Mucosa of gallbladder (tissue), 1 donor: Measurements from ENCODE around the gene LCNL1. TPM values are rescaled to one million over a fixed set of nuclear protein-coding genes. Genes with fewer than 3 reads are reported as not detected.
"Not testable (repeated sequence)": the region's sequence is repeated elsewhere in the genome, so short reads cannot be mapped to it uniquely, and the experiment has no call there.

Source experiments
- DNase-seq: peaks from one replicate; pipeline ENCODE4 v3.0.0-alpha.2; 2020; ENCODE audit warnings: low spot score
- total RNA-seq: library from RNA; stranded (reverse); gene quantifications from one replicate; pipeline ENCODE4 v1.2.1, GENCODE V29; 2021
- donor health status: DM: no; HTN: no; CAD: no.

The LCNL1 gene
- total RNA-seq, 1 donor from 2014 or later = 0.92 TPM

- DNase-seq = no peak
These were observed 10.1 kb downstream of the LCNL1 start for GRCh38 chr9:136992819-136993369.

DNA sequence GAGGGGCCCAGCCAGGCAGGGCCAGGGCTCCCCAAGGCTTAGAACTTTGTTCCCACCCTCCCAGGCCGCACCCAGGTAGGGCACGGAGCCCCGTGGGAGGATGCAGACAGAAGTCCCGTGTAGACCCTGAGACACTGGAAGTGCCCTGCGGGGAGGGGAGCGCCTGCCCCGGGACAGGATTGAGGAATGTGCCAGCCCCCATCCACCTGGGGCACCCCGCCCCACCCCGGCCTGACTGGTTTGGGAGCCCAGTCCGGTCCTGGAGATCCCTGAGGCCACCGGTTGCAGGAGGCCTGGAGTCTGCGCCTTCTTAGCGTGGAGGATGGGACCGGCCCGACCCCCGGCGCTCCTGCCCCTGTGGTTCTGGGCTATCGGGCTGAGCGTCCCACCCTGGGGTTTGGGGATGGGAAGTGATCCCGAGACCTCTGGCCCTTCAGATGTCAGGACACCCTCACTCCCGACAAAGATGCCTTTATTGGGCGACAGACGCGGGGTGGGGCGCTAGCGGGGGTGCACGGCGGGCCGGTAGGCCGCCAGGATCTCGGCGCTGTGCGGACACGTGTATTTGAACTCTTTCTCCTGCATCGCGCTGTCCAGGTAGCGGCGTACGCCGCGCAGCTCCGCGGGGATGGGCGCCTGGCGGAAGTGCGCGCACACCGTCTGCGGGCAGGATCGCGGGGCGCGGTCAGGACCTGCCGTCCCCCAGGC lies 11.5 kb downstream of the LCNL1 start:
- no peak for DNase-seq

DNA sequence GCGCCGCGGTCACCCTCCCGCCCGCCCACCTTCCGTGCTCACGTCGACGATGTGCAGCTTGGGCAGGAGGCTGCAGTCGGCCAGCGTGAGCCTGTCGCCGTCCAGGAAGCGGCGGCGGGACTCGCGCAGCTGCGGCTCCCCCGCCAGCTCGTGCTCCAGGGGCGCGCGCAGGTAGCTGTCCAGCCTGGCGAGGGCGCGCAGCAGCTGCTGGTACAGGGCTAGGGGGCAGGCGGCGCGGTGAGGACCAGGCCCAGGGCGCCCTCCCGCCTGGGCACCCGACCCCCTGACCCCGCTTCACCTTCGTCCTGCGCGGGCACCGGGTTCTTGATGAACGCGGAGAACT lies 12.1 kb downstream of the LCNL1 start:
- no peak for DNase-seq

- no peak for DNase-seq
These were observed 12.6 kb downstream of the LCNL1 start for GRCh38 chr9:136995362-136995761.

GRCh38 chr9:136995772-136996311 lies 13.0 kb downstream of the LCNL1 start:
- DNase-seq = no peak

- no peak for DNase-seq
These were observed 13.8 kb downstream of the LCNL1 start, which contains the start of gene CLIC3 for GRCh38 chr9:136996361-136997292. CLIC3 (minus strand) TSS chr9:136996568; CDS start chr9:136996543, 25 bp downstream.

GRCh38 chr9:136997371-136997770 lies 14.6 kb downstream of the LCNL1 start:
- no peak for DNase-seq

GRCh38 chr9:136997830-136998234 lies 15.0 kb downstream of the LCNL1 start:
- no peak for DNase-seq

GRCh38 chr9:137000177-137000930 lies 17.6 kb downstream of the LCNL1 start:
- no peak for DNase-seq

GRCh38 chr9:137001857-137002645 lies 19.3 kb downstream of the LCNL1 start:
- no peak for DNase-seq

DNA sequence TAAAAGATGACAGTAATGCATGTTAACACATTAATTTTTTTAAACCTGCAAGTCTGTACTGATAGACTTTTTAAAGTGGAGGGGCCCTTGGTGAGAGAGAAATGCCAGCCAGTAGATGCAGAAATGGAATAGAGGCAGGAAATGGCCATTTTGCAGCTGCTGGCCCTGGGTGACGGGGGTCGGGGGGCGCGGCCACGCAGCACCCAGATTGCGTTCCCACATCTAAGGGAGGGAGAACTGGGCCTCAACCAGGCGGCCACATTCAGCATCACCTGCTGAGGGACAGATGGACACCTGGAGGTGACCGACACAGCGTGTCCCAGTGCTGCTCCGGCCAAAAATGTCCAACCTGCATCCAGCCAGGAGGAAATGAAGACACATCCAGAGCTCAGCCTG lies 19.9 kb downstream of the LCNL1 start:
- no peak for DNase-seq

DNA sequence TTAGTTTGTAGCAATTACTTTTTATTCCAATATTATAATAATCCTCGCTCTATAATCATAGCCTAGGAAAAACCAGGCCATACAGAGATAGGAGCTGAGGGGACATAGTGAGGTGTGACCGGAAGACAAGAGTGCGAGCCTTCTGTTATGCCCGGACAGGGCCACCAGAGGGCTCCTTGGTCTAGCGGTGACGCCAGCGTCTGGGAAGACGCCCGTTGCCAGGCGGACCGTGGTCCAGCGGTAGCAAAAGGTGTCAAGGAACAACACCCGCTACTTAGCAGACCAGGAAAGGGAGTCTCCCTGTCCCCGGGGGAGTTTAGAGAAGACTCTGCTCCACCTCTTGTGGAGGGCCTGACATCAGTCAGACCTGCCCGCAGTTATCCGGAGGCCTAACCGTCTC lies 21.5 kb downstream of the LCNL1 start:
- not testable (repeated sequence) for DNase-seq

DNA sequence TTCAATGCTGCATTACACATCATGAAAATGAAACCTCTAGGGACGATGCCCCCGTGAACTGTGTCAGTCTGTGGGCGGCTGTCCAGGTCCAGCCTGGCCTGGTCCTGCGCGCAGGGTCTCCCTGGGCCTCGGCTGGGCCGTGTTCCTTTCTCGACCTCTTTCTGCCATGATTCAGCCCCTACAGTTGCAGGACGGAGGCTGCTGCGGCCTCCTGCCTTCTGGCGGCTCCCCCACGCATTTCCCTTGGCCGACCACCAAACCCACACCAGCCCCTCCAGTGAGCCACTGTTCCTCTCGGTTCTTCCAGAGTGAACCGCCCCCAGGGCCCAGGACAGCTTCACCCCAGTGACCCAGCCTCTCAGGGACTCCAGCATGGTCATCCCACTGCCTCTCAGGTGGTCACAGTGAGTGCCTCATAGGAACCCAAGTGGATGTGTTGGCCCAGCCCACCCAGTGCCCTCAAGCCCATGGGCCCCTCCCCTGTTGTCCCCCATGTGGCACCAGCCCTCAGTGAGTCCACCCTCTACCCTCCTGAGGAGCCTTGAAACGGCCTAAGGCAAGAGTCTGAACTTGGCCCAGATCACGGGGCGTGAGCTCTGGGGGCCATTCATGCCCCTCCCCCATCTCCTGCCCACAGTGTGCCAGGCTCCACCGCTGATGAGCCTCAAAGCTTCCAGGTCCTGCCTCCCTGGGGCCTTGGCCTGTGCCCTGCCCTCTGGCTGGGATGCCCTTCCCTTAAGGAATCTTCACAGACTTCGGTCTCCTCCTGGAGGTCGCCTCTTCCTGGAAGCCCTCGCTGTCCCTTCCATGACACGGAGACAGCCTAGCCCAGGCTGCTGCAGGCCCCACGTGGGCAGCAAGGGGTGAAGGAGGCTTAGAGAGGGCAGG lies 23.6 kb downstream of the LCNL1 start:
- no peak for DNase-seq

DNA sequence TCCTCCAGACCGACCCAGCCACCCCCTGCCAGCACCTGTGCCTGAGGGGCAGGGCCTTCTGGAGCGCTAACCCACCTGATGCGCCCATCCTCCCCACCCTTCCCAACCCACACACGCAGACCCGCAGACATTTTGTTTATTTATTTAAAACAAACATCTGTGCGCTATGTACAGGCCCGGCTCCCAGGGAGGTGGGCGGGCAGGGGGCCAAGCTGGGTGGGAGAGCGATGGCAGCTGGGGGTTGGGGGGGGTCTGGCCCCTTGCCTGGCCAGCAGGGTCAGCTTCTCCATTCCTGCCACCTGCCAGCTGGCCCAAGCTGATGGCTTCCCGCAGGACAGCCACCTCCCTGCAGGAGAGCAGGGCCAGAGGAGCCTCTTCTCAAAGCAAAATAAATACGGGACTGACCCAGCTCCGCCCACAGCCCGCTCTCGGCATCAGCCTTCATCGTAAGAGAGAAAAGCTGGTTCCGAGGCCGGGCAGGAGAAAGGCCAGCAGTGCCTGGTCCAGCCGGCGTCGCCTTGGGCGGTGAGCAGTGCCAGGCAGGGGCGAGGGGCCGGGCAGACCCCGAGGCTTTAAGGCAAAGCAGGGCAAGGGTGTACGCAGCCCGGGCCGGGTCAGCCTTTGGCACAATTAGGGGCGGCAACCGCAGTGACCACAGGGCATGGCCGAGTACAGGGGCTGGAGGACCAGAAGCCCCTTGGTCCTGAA lies 24.5 kb downstream of the LCNL1 start:
- no peak for DNase-seq

DNA sequence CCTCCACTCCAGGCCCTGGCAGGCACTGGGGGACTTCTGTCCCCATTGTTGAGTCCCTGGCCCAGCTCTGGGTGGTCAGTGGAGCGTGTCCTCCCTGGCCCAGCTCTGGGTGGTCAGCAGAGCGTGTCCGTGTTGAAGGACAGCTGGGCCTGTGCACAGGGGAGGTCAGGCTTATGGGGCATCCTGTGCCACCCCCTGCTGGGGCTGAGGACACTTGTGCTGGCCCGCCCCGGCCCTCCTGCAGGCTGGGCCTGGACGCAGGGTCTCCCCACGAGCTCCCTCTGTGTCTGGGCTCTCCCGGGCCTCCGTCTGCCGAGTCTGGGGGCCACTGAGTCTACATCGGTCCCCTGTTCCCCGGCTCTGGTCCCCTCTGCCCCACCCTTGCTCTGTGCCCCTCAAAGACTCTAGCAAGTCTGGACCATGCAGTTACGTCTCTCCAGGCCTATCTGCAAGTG lies 25.1 kb downstream of the LCNL1 start:
- DNase-seq = no peak

DNA sequence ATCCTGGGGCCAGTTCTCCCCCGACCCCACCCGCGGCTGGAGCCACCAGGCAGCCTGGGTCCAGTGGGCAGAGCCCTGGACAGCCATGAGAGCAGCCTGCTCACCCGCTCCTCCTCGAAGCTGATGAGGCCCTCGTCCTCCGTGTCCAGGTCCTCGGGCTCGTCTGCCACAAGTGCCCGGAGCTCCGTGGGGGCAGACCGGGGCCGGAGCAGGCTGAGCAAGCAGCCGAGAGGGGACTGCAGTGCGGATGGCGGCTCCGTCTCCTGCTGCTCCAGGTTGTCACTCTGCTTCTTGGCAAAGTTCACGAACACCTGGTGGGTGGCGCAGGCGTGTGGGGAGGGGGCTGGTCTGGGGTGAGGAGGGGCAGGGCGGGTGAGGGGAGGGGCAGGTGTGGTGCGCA lies 25.5 kb downstream of the LCNL1 start:
- no peak for DNase-seq

DNA sequence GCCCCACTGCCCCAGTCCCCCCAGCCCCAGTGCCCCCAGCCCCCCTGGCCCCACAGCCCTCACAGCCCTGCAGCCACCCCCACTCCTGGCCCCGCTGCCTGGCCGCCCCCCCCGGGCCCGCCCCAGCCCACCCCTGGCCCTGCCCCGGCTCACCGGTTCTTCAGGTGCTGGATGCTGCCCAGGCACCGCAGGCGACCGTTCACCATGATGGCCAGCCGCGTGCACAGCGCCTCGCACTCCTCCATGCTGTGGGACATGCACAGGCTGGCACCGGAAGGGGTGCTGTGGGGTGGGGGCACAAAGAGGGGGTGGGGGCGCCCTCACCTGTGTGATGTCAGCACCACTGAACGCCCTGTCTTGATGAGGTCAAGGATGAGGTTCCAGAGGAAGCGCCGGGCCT lies 26.4 kb downstream of the LCNL1 start:
- DNase-seq = no peak

DNA sequence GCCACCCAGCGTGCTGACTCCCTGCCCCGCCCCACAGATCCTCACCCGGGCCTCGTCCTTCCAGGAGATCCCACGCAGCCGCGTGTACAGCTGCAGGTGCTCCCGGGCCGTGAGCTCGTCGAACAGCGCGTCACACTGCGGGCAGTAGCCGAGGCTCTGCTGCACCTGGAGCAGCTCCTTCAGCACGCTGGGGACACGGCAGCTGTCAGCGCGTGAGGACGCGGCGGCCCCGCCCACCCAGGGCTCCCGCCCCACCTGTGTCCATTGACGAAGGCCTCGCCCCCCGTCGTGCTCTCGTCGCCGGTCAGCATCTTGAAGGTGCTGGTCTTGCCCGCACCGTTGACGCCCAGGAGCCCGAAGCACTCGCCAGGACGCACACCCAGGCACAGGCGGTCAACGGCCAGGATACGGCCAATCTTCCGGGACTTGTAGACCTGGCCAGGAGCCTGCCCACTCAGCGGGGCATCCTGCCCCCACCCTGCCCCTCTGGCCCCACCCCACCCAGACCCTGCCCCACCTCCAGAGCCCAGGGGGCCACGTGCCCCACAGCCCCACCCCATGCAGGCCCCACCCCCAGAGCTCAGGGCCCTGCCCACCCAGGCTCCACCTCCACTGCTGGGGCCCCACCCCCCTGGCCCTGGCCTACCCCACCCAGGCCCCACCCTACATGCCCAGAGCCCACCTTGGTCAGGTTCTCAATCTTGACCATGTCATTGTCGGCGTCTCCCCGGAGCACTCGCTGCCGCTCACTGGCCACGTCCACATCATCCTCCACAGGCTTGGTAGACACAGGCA lies 27.3 kb downstream of the LCNL1 start:
- DNase-seq = no peak
